ENCODE results near the gene ESYT2.
A peak's percentile ranks its signal among the peaks of the same experiment; 100 is the strongest.

Gene ESYT2

DNA sequence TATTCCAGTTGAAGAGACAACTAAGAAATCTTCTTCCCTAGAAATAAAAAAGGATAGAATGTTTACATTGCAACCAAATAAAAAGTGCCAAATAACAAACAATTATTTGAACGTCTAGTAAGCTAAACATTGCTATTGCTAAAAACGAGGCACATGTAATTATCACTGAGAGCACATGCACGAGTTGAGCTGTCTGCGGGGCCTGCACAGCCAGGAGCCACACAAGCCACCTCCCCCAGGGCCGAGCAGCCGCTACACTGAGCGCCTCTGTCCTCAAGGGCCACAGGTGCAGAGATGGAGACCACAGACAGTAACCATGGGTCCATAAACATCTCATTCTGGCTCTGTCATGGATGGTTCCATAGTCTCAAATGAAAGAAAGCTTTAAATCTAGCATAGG is 141.9 kb downstream of the ESYT2 start:
- no peak for DNase-seq

DNA sequence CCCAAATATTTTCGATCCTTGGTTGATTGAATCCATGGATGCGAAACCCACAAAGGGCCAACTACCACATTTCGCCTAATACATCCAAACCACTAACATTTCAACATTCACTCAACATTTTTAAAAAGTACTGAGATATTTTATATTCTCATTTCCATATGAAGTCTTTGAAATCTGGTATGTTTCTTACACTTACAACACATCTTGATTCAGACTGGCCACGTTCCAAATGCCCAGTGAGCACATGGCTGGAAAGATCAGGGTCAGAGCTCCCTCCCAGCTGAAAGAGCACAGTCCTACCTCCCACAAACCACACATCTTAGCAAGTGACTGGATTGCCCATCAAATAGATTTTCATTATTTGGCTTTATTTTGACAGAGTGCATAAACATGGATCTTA is 143.6 kb downstream of the ESYT2 start:
- peak; percentile 72 for DNase-seq

DNA sequence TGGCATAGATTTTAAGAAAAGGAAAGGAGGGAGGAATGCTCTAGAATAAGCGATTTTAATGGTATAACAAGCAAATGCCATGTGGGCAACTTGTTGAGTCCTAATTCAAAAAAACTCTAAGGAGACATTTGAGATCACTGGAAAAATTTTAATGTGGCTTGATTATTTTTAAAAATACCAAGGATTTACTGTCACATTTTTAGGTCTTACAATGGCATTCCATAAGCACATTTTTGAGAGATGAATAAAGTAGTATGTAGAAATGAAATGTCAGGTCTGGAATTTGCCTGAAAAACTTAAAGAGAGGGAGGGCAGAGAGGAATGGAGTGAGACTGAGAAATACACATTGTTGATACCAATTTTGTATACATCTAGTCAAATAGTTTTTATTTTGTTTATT is 145.0 kb downstream of the ESYT2 start:
- peak; percentile 73 for DNase-seq

DNA sequence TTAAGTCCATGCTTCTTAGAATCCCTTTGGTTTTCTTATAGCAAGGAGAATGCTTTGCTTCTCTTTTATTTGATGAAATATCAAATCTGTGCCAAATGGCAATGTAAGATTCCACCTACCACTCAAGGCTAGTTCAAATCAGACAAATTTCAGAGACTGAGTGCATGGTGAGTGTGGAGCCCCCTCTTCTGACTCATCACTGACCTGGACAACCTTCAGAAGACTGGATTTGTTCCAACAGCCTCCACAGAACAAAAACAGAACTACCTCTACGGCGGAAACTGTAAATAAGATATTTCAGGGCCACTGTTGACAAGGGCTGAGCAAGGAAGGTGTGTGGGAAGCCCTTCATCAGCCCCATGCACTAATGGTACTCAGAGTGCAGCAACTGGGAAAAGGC is 145.8 kb downstream of the ESYT2 start:
- DNase-seq, result peak; percentile 43

GRCh38 chr7:158682456-158682855 is 146.9 kb downstream of the ESYT2 start:
- no peak for DNase-seq
